ENCODE data around the gene MERTK. TPM values are rescaled to one million over a fixed set of nuclear protein-coding genes. Genes with fewer than 3 reads are reported as not detected.

Gene MERTK
- total and polyA plus RNA-seq, 2 of the 13 experiments (the other 11 are each of a cell fraction or from before 2014, with no cell fraction given) = 37.3 to 44.7 TPM

- in situ Hi-C loops (cut with HindIII; ENCODE audit: extremely low pct_ligation_motif_present, low pct_unique_long_range_greater_than_20kb) = no loop called here
- no peak for ATAC-seq
- ChIA-PET POLR2A (no interaction called here), CTCF (ENCODE audit: low intra/inter-chr PET ratio, low total read pairs) (no interaction called here)
- Histone ChIP-seq H3K27ac (ENCODE audit: extremely low read length, insufficient read depth, low read length) (no peak overlapping the region), H3K4me3 (replicated peaks in 1 of 3; ENCODE audit: insufficient read depth in 1 of 3, low read depth in 2 of 3, low read length in 3 of 3) (no peak overlapping the region), H3K4me1 (ENCODE audit: insufficient read depth, low read length) (peaks cover 37% of the 10 kb centered on the region), H4K20me1 (ENCODE audit: insufficient read depth, low read length) (no peaks in the 10 kb centered on the region), H3K36me3 (replicated peaks in 1 of 2; ENCODE audit: control insufficient read depth in 1 of 2, insufficient read depth in 2 of 2, low read length in 2 of 2) (peaks cover 6 to 32% of the 10 kb centered on the region in 2 experiments; a peak in 4 of 5 replicates), H3K27me3 (ENCODE audit: control insufficient read depth in 1 of 2, insufficient read depth in 2 of 2, low read length in 2 of 2) (no peaks in the 10 kb centered on the region), H3K9me3 (ENCODE audit: low read length) (no peaks in the 10 kb centered on the region), H3K79me2 (ENCODE audit: insufficient read depth, low read length) (peaks cover 34% of the 10 kb centered on the region), H2AFZ (ENCODE audit: low read length) (no peak overlapping the region), H3K9ac (ENCODE audit: insufficient read depth, low read depth, low read length) (no peak overlapping the region), H3K4me2 (ENCODE audit: low read depth, low read length) (no peak overlapping the region)
- no TSS peak for BruUV-seq (replicated peaks)
- intact Hi-C loops (cut with micrococcal nuclease; ENCODE audit: unreplicated experiment) = loop anchor here (2.0 kb wide), 1 partner anchor 38 kb away; no protein-coding TSS in a partner anchor
- FAIRE-seq = no peak
- DNase-seq (ENCODE audit: low spot score) = no peak
- TF ChIP-seq ZSCAN12 (CRISPR knock-in tag; IDR thresholded peaks at IDR 0.05) (no peak), WIZ (CRISPR knock-in tag; IDR thresholded peaks at IDR 0.05) (no peak), ZNF780A (CRISPR knock-in tag; IDR thresholded peaks at IDR 0.05) (no peak), ZNF180 (CRISPR knock-in tag; IDR thresholded peaks at IDR 0.05; ENCODE audit: borderline replicate concordance, low read depth) (no peak), ZNF558 (CRISPR knock-in tag; IDR thresholded peaks at IDR 0.05; ENCODE audit: borderline replicate concordance) (no peak), PHB2 (IDR thresholded peaks at IDR 0.05; ENCODE audit: partially characterized antibody) (no peak), ZNF230 (CRISPR knock-in tag; IDR thresholded peaks at IDR 0.05) (no peak), ZNF556 (CRISPR knock-in tag; IDR thresholded peaks at IDR 0.05; ENCODE audit: borderline replicate concordance) (no peak), ZNF879 (CRISPR knock-in tag; IDR thresholded peaks at IDR 0.05) (no peak), CCAR2 (optimal IDR thresholded peaks at IDR 0.05; ENCODE audit: low read depth, low read length) (no peak), FOXA3 (CRISPR knock-in tag; IDR thresholded peaks at IDR 0.05) (no peak), NR2F2 (IDR thresholded peaks at IDR 0.05; ENCODE audit: borderline replicate concordance, low read depth) (no peak), TBP (CRISPR knock-in tag; IDR thresholded peaks at IDR 0.05) (no peak), KAT2B (IDR thresholded peaks at IDR 0.05; ENCODE audit: borderline replicate concordance, low read depth, low read length) (no peak), MZF1 (CRISPR knock-in tag; IDR thresholded peaks at IDR 0.05; ENCODE audit: borderline replicate concordance) (no peak), GABPB1 (CRISPR knock-in tag; IDR thresholded peaks at IDR 0.05) (no peak), ZNF207 (IDR thresholded peaks at IDR 0.05; ENCODE audit: borderline replicate concordance) (no peak), GTF2F1 (IDR thresholded peaks at IDR 0.05; ENCODE audit: low read length) (no peak), HOXA7 (CRISPR knock-in tag; IDR thresholded peaks at IDR 0.05) (no peak)
These were observed 40.0 kb downstream of the MERTK start for GRCh38 chr2:111938392-111938791.
